GM11168 (cell line): ENCODE measurements around the gene NBEA.

Experiments used
- in situ Hi-C: fragments of 300-500 bp; cut with MboI; formaldehyde crosslinking; loops from one replicate; pipeline ENCODE4 v1.12.0; 2022; ENCODE audit warnings: low sequenced_read_pairs; ENCODE audit not compliant: unreplicated experiment

The NBEA gene

GRCh38 chr13:35712907-35713761, 771.1 kb downstream of the NBEA start:
- in situ Hi-C loops = no loop called here

- in situ Hi-C loops = no loop called here
Observed at GRCh38 chr13:35714121-35714520, 772.1 kb downstream of the NBEA start.

- in situ Hi-C loops = no loop called here
Observed at GRCh38 chr13:35714588-35715377, 772.7 kb downstream of the NBEA start.

- in situ Hi-C loops = no loop called here
Observed at GRCh38 chr13:35716186-35716585, 774.1 kb downstream of the NBEA start.

GRCh38 chr13:35716729-35717128, 774.7 kb downstream of the NBEA start:
- in situ Hi-C loops = no loop called here

GRCh38 chr13:35718084-35718483, 776.0 kb downstream of the NBEA start:
- in situ Hi-C loops = no loop called here

GRCh38 chr13:35720290-35720689, 778.2 kb downstream of the NBEA start:
- in situ Hi-C loops = no loop called here

- in situ Hi-C loops = no loop called here
Observed at GRCh38 chr13:35720690-35721554, 778.9 kb downstream of the NBEA start.
